ENCODE measurements around the gene TAF1D.

The TAF1D gene

DNA sequence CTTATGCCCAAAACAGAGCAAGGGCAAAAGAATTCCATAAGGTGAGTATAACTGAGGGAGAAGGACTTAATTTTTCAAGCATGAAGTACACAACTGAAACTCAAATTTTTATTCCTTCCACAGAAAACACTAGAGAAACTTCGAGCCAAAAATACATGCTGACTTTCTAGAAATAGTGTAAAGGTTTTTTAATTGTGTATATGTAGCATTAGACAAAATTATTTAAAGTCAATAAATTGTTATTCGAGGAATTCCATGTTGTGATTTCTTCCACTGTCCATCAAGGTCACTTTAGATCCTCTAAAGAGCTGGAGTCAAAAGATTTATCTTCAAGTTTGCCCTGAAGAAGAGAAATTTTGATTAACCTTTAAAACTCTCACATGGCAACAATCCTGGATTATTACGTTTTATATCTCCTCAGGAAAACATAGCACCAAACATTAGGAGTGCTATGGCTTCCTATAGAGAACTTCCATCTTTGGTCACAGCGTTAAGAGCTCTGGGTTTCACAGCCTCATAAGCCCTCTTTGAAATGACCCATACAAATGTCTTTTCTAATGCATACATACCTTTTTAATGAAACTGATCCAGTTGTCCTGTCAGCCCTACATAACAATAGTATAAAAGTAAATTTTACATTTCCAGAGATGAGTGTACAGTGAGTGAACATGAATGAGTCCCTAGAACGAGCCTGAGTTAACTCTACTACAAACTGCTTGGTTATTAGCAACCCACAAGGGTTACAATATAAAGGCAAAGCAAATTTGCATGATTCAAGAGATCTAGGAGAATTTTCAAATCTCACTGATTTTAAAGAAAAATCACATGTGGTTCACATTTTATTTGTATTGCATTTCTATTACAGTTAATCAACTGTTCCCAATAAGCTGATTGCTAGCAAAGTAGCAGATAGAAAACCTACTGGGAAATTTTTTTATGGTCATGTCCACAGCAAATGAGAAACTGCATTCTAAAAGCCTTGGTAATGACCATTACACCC lies 10.9 kb downstream of the TAF1D start:
- in situ Hi-C loops (cut with MboI; ENCODE audit: low pct_unique_long_range_greater_than_20kb, low sequenced_read_pairs), result no loop called here

DNA sequence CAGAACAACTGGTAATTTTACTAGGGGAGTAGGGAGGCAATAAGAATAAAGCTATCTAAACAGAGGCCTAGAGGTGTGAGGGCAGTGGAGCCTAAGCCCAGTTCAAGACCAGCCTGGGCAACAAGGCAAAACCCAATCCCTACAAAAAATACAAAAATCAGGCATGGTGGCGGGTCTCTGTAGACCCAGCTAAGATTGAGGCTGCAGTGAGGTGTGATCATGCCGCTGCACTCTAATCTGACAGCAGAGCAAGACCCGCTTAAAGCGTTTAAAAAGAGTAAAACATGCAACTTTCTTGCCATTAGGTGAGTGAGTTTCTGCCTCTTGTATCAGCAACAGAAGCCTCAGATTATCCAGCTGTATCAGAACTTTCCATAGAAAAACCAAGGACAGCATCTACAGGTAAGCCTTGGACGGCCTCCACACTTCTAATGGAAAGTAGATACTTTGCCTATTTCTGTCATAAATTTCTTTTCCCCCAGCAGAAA lies 12.1 kb downstream of the TAF1D start:
- no peak for DNase-seq
- in situ Hi-C loops (cut with MboI; ENCODE audit: low pct_unique_long_range_greater_than_20kb, low sequenced_read_pairs), result no loop called here

More for the DNA sequence above, 10.9 kb downstream of the TAF1D start:
- DNase-seq, result no peak

- DNase-seq, result peak; percentile 44
- in situ Hi-C loops (cut with MboI; ENCODE audit: low pct_unique_long_range_greater_than_20kb, low sequenced_read_pairs), result no loop called here
Measured at GRCh38 chr11:93728792-93729128, 12.5 kb downstream of the TAF1D start.

DNA sequence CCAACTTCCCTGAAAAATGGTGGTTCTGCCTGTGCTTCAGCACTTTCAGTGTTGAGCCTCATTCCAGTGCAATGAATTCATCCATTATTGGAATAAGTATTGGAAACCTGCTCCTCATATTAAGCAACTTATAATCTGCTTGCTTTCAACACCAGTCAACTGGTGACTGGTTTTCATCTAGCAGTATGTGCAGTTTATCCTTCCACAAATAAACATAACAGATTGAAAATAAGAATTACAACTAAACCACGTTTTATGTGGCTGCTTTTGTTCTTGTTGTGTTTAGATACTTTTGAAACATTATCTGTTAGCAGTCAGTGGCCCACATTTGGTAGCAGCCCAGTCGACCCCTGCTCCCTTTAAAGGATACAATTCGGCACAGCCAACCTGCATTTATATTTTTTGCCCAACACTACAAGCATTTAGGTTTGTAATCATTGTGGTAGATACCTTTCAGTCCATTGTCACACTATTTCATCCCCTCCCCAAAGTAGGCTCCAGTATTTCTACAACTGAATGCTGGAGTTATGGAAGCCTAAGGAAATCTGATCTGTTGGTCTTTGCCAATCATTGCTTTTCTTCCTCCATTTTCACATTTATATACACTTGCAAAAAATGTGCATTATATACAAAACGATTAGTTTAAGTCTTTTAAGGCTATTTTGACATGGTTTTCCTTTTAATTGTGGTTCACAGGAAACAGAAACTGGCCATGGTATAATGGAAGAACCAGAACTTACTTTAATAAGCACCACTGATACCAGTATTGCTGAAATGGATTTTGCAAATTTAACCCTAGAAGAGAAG lies 13.1 kb downstream of the TAF1D start:
- in situ Hi-C loops (cut with MboI; ENCODE audit: low pct_unique_long_range_greater_than_20kb, low sequenced_read_pairs), result no loop called here

DNA sequence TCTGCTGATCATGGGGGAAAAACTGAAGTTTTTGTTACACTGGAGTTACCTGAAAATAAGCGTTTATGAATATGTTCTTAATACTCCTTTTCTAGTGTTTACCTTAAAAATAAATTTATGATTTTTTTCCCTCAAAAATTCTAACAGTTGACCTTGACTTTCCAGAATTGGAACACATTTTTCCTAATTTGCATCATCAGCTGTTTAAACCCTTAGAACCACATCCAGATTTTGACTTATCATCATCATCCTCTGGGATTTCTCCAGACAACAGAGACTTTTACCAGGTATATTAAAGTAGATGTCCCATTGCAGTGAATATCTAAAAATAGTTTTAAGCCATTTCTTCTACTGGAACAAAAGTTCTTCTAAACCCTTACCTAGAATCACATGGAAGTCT lies 17.2 kb downstream of the TAF1D start:
- DNase-seq, result no peak
- in situ Hi-C loops (cut with MboI; ENCODE audit: low pct_unique_long_range_greater_than_20kb, low sequenced_read_pairs), result no loop called here

More for the DNA sequence above, 13.1 kb downstream of the TAF1D start:
- peak; percentile 44 for DNase-seq

GRCh38 chr11:93720522-93720921 lies 20.8 kb downstream of the TAF1D start:
- in situ Hi-C loops (cut with MboI; ENCODE audit: low pct_unique_long_range_greater_than_20kb, low sequenced_read_pairs), result no loop called here
- no peak for DNase-seq

GRCh38 chr11:93719310-93719709 lies 22.0 kb downstream of the TAF1D start:
- DNase-seq, result peak; percentile 28
- in situ Hi-C loops (cut with MboI; ENCODE audit: low pct_unique_long_range_greater_than_20kb, low sequenced_read_pairs), result no loop called here

GRCh38 chr11:93718057-93718563 lies 23.2 kb downstream of the TAF1D start:
- peak; percentile 95 for DNase-seq
- in situ Hi-C loops (cut with MboI; ENCODE audit: low pct_unique_long_range_greater_than_20kb, low sequenced_read_pairs), result no loop called here

DNA sequence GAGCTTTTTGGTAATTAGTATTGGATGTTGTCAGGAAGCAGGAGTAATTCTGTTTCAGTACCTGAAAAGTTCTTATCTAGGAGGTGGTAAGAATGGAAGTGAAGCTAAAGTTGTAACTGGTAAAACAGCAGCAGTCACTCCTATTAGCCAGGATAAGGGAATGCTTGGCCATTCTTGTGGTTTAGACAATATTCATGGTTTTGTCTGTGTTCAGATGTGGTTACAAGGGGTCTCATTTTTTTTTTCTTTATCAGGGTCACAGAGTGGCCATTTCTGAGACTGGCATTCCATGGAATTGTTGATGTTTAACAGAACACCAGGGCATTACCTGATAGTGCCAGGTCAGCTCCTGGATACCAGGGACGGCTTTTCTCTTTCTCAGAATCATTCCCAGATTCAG lies 23.8 kb downstream of the TAF1D start:
- in situ Hi-C loops (cut with MboI; ENCODE audit: low pct_unique_long_range_greater_than_20kb, low sequenced_read_pairs), result no loop called here
- DNase-seq, result no peak

GRCh38 chr11:93715797-93716396 lies 25.4 kb downstream of the TAF1D start:
- peak; percentile 45 for DNase-seq
- in situ Hi-C loops (cut with MboI; ENCODE audit: low pct_unique_long_range_greater_than_20kb, low sequenced_read_pairs), result no loop called here

DNA sequence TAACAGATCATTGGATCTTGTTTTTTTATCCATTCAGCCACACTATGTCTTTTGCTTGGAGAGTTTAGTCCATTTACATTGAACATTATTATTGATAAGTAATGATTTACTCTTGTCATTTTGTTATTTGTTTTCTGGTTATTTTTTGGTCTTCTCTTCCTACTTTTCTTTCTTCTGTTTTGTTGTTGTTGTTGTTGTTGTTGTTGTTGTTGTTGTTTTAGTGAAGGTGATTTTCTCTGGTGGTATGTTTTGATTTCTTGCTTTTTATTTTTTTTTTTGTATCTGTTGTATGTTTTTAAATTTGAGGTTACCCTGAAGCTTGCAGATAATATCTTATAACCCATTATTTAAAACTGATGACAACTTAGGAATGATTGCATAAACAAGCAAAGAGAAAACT lies 28.6 kb downstream of the TAF1D start:
- no peak for DNase-seq
- in situ Hi-C loops (cut with MboI; ENCODE audit: low pct_unique_long_range_greater_than_20kb, low sequenced_read_pairs), result no loop called here

DNA sequence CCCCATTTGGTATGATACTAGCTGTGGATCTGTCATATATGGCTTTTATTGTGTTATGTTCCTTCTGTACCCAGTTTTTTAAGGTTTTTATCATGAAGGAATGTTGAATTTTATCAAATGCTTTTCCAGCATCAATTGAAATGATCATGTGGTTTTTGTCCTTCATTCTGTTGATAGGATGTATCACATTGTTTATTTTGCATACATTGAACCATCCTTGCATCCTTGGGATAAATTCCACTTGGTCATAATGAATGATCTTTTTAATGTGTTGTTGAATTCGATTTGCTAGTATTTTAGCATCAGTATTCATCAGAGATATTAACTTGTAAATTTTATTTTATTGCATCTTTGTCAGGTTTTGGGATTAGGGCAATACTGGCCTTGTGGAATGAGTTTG lies 31.1 kb downstream of the TAF1D start:
- DNase-seq, result no peak
- in situ Hi-C loops (cut with MboI; ENCODE audit: low pct_unique_long_range_greater_than_20kb, low sequenced_read_pairs), result no loop called here

GRCh38 chr11:93704237-93704636 lies 37.1 kb downstream of the TAF1D start:
- no peak for DNase-seq
- in situ Hi-C loops (cut with MboI; ENCODE audit: low pct_unique_long_range_greater_than_20kb, low sequenced_read_pairs), result no loop called here

GRCh38 chr11:93700830-93701229 lies 40.5 kb downstream of the TAF1D start:
- no peak for DNase-seq
- in situ Hi-C loops (cut with MboI; ENCODE audit: low pct_unique_long_range_greater_than_20kb, low sequenced_read_pairs), result no loop called here

DNA sequence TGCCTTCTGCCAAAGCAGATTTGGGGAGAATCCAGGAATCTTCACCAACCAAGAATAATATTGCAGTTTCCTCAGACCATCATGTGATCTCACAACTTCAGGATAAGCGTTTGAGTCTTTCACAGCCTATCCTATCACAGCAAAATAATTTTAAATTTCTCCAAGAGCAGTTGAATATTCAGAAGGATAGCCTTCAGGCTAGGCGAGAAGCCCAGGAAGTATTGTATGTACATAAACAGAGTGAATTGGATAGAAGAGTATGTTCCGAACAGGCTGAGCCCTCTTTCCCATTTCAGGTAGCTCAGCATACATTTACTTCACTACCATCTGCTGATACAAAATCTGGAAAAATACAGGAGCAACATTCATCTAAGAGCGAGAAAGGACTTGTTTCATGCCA lies 43.7 kb downstream of the TAF1D start:
- no peak for DNase-seq
- in situ Hi-C loops (cut with MboI; ENCODE audit: low pct_unique_long_range_greater_than_20kb, low sequenced_read_pairs), result no loop called here

DNA sequence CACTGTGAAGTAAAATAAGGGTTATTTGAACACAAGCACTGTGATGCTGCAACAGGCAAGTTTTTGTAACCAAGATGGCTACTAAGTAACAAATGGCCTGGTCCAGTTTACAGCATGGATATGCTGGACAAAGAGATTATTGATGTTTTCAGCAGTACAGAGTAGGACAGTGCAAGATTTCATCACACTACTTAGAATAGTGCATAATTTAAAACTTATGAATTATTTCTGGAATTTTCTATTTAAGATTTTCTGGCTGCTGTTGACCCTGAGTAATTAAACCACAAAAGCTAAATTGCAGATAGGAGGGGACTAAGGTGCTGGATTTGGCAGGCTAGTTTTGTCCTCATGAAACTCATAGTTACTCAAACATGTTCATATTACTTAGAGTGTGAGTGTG lies 46.7 kb downstream of the TAF1D start:
- no peak for DNase-seq
- in situ Hi-C loops (cut with MboI; ENCODE audit: low pct_unique_long_range_greater_than_20kb, low sequenced_read_pairs), result no loop called here

GRCh38 chr11:93694109-93694508 lies 47.2 kb downstream of the TAF1D start:
- no peak for DNase-seq
- in situ Hi-C loops (cut with MboI; ENCODE audit: low pct_unique_long_range_greater_than_20kb, low sequenced_read_pairs), result no loop called here

- peak; percentile 30 for DNase-seq
Measured at GRCh38 chr11:93689240-93689639, 52.1 kb downstream of the TAF1D start.

DNA sequence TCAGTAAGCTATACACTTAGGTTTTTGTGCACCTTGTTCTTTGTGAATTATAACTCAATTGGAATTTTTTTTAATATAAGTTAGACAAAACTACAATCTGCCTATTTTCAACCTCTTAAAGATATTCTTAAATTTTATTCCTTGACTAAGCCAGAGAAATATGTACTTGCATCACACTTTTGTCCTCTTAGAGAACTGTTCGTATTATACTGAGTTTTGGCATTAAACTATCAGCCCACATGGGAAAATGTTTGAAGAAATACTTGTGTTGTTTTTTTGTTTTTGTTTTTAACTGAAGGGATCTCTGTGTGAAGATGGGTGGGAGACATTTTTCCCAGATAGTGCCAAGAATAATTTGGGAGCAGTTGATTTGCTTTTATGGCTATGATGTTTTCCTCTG lies 54.5 kb downstream of the TAF1D start:
- no peak for DNase-seq
- in situ Hi-C loops (cut with MboI; ENCODE audit: low pct_unique_long_range_greater_than_20kb, low sequenced_read_pairs), result no loop called here

More at GRCh38 chr11:93689240-93689639, 52.1 kb downstream of the TAF1D start:
- in situ Hi-C loops (cut with MboI; ENCODE audit: low pct_unique_long_range_greater_than_20kb, low sequenced_read_pairs), result no loop called here
